GM12892 (cell line): ENCODE data around the gene NEMF.

ENCODE experiments used
- POLR2A ChIP-seq: IDR thresholded peaks from 2 replicates; pipeline ENCODE4 v1.6.1; 2011; ENCODE audit warnings: low read depth, low read length, control low read depth
- POLR2AphosphoS5 ChIP-seq: IDR thresholded peaks from 2 replicates; pipeline ENCODE4 v1.6.1; 2011; ENCODE audit warnings: low read depth, low read length, control low read depth
- TAF1 ChIP-seq: IDR thresholded peaks from 2 replicates; pipeline ENCODE4 v1.6.1; 2011; ENCODE audit warnings: low read depth, mild to moderate bottlenecking, control low read depth, low read length, borderline replicate concordance

- TF ChIP-seq POLR2A (no peak), POLR2AphosphoS5 (no peak), TAF1 (no peak)
Measured at GRCh38 chr14:49880267-49881064, 27.9 kb upstream of the NEMF start.
